Measurements from ENCODE around the gene DIP2A.

GRCh38 chr21:46507562-46507961 is 48.9 kb downstream of the DIP2A start:
- TF ChIP-seq CTCF (IDR thresholded peaks at IDR 0.05) (no peak), EP300 (IDR thresholded peaks at IDR 0.05) (no peak), POLR2A (IDR thresholded peaks at IDR 0.05) (no peak), POLR2AphosphoS5 (IDR thresholded peaks at IDR 0.05) (no peak)

All from suprapubic skin (tissue), 4 donors.